ENCODE results near the gene PLEK2. TPM values are rescaled to one million over a fixed set of nuclear protein-coding genes. Genes with fewer than 3 reads are reported as not detected.
"Not testable (repeated sequence)": the region's sequence is repeated elsewhere in the genome, so short reads cannot be mapped to it uniquely, and the experiment has no call there.

The PLEK2 gene
- polyA plus RNA-seq, 12 donors = 0.36 to 8.2 (median 1.1) TPM; not detected in 3

- DNase-seq = no peak
Measured at GRCh38 chr14:67429510-67430205, 17.7 kb upstream of the PLEK2 start.

DNA sequence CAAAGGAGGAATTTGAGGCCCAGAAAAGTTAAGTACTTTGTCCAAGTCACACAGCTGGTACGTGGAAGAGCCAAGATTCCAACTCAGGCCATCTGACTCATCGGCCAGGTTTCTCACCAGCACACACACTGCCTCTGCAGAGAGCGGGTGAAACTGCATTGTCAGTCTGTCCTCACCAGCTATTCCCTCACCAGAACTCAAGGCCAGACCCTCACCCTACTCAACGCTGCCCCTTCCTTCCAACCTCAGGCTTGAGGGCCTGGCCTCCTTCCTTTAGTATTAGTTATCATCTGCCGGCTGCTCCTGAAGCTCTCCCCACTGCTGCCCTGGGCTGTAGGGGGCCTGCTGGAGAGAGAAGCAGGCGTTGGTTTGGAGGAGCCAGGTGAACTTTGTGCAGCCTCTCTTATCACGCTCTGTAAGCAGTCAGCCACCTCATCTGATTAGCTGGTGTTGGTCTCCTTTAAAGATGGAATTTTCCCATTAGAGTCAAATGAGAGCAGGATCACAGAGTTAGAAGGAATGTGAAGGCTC lies 16.6 kb upstream of the PLEK2 start:
- no peak for DNase-seq

DNA sequence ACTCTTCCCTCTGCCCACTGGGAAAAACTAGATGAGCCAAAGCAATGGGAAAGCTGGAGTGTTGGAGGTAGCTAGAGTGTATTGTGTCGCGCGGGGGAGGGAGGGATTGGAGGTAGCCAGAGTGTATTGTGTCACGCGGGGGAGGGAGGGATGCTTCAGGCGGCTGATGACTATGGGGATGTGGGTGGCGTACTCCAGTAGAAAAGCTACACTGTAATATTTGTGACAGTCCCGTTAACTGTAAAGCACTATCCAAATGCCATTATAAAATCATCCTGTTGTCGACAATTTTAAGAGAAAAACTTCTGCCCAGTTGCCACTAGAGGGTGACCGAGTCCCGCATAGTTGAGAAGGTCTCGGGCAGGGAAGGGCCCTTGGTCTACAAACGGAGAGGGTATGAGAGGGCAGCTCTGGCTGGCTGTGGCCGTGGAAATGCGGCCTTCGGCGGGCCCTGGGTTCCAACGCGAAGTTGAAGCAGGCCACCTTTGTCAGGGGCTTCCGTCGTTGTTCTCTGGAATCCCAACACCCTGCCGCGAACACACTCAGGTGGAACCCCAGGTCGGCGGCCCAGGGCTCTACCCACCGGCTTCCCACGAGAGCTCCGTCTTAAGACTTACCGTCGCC lies 15.1 kb upstream of the PLEK2 start:
- peak; percentile 73 for DNase-seq

- DNase-seq = no peak
Measured at GRCh38 chr14:67426161-67426560, 14.2 kb upstream of the PLEK2 start.

- no peak for DNase-seq
Measured at GRCh38 chr14:67425608-67426007, 13.6 kb upstream of the PLEK2 start.

- DNase-seq = no peak
Measured at GRCh38 chr14:67424539-67424938, 12.6 kb upstream of the PLEK2 start.

DNA sequence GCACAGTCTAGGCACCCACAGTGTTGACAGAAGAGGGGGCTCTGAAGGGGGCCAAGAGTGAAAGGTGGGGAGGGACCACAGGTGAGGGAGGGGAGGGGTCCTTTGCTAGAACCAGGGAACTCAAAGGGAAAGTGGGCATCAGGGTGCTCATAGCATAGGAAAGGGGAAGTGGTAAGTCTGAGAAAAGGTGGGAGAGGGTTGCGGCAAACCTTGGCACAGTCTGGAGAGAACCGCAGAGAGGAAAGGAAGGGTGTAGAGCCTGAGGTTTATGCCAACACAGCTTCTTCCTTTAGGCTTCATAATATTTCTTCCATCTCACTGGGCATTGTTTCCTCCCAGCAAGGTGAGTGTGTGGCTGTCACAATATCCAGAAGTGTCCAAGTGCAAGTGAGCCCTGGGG lies 11.5 kb upstream of the PLEK2 start:
- DNase-seq = no peak

GRCh38 chr14:67421356-67422224 lies 9.6 kb upstream of the PLEK2 start:
- no peak for DNase-seq

DNA sequence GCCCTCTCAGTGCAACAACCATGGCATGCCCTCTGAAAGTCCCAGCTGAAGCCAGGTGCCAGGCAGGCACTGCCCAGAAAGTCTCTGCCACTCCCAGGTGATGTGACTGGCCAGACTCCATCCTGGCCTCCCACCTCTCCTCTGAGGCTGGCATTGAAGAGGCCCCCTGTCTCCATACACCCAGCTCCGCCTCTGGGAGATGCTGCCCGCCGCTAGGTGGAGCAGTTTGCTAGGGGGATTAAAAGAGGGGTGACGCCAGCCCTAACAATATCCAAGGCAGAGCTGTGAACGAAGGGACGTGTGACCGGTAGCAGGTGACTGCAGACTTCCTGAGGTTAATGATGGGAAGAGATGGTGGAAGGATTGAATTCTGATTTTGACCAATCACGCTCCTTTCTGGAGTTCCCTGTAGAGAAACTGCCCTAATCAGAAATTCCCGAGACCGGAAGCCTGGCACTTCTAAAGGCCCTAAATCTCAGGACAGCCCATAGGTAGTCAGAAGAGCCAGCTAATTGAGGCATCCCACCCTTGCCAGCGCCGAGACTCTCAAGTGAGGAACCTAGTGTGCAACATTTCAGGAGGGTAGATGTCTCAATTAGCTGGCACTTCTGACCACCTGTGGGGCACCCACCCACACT lies 8.3 kb upstream of the PLEK2 start:
- DNase-seq = no peak

GRCh38 chr14:67418401-67419191 lies 6.6 kb upstream of the PLEK2 start:
- no peak for DNase-seq

DNA sequence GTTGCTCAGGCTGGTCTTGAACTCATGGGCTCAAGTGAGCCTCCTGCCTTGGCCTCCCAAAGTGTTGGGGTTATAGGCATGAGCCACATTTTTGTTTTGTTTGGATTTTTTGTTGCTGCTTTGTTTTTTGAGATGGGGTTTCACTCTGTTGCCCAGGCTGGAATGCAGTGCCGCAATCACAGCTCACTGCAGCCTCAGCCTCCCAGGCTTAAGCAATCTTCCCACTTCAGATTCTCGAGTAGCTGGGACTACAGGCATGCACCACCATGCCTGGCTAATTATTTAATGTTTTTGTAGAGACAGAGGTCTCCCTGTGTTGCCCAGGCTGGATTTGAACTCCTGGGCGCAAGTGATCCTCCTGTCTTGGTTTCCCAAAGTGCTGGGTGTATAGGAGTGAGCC lies 5.7 kb upstream of the PLEK2 start:
- DNase-seq = no peak

GRCh38 chr14:67416810-67417209 lies 4.8 kb upstream of the PLEK2 start:
- no peak for DNase-seq

GRCh38 chr14:67416085-67416484 lies 4.1 kb upstream of the PLEK2 start:
- DNase-seq = no peak

- DNase-seq = not testable (repeated sequence)
Measured at GRCh38 chr14:67415610-67416009, 3.6 kb upstream of the PLEK2 start.

DNA sequence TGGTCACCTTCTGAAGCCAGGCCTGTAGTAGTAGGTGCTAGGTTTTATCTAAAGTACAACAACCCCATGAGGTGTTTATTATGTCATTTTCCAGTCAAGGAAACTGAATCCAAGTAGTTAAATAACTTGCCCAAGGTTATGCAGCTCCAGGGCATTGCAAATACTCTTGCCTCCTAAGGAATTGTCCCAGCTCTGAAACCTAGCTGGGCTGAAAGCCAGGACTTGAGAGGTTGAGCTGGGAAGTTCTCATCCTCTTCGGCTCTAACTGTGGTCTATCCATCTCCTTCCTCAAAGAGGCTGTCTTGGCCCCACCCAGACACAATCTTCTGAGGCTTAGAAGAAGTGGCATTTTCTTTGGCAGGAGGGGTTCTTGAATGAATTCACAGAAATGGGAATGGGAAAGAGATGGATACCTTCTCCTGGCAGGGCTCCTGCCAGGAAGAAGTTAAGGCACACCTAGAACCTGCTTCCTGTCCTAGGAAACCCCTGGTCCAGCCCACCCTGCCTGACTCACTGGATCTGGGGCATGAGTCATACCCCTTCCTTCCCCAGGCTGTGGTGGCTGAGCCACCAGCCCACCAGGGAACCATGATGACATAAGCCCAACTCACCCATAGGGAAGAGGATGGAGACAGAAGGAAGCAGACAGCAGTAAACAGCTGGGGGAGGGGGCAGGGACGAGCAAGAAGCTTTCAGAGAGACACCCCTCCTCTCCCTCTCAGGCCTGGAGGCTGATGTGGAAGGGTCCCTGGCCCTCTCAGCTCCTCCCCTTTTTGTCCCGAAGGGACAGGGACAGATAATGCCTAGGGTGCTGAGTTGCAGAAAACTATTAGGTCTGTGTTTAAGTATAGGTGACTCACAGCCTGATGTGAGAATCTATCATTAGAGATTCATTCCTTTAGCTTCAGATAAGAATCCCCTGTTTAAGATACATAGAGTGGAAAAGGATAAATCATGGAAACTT lies 2.1 kb upstream of the PLEK2 start:
- no peak for DNase-seq

- DNase-seq = no peak
Measured at GRCh38 chr14:67411370-67411769, 595 bp downstream of the PLEK2 start.

DNA sequence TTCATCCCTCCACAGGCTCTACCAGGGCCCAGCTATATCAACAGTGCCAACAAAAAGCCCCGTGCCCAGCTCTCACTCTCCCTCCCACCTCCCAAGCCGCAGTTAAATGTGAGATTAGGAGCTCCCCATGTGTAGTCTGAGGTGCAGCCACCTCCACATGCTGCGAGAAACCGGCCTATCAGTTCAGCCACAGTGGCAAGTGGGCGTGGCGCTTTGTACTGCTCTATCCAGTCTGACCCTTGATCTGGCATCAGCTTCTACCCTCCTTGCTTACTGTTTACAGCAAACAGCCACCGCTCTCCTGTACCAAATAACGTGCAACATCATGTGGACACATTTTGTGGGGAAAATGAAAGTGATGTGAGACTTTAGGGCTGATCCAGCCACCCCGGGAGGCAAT lies 1.7 kb downstream of the PLEK2 start:
- no peak for DNase-seq

DNA sequence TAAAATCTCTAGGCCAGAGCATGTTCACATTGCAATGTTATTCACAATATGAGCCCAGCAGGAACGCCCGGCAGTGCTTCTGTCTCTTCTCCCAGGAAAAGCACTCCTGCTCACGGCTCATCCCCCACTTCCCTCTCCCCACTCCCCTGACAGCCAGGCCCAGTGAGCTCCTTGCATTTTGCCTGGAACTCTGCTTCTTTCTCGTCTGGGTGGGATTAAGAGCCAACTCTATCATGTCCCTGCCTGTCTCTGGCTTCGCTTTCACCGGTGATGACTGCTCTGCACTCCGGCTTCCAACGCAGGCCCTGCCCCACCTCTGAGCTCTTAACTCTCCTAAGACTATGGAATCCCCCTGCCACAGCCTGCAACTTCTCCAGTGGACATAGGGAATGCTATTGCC lies 2.5 kb downstream of the PLEK2 start:
- no peak for DNase-seq

GRCh38 chr14:67408122-67408801 lies 3.7 kb downstream of the PLEK2 start:
- DNase-seq = not testable (repeated sequence)

Measured in muscle of arm (tissue), 12 donors.